Upper lobe of left lung (tissue), 6 donors: ENCODE measurements around the gene RNASE7. TPM values are rescaled to one million over a fixed set of nuclear protein-coding genes. Genes with fewer than 3 reads are reported as not detected.

Experiments
- ATAC-seq, 2 donors: fragments of 200-7000 bp; cut with Tn5 transposase; one replicate each; pipeline ENCODE4 v1.9.1; 2022; ENCODE audit warnings: mild to moderate bottlenecking in 2 of 2, moderate library complexity in 2 of 2; ENCODE audit not compliant: low FRiP score in 2 of 2
- DNase-seq, 2 donors: peaks; one replicate each; pipeline ENCODE4 v3.0.0-alpha.2; 2019 to 2020
- H3K27ac ChIP-seq, 4 donors: fragments of 200-600 bp; sonication (generic); one replicate each; pipeline ENCODE4 v1.5.1; 2016 to 2019
- H3K27me3 ChIP-seq, 4 donors: fragments of 200-600 bp; sonication (generic); one replicate each; pipeline ENCODE4 v1.5.1; 2017 to 2019
- H3K36me3 ChIP-seq, 4 donors: fragments of 200-600 bp; sonication (generic); one replicate each; pipeline ENCODE4 v1.5.1; 2016 to 2019
- H3K4me1 ChIP-seq, 4 donors: fragments of 200-600 bp; sonication (generic); one replicate each; pipeline ENCODE4 v1.5.1; 2018 to 2019
- H3K4me3 ChIP-seq, 4 donors: fragments of 200-600 bp; sonication (generic); one replicate each; pipeline ENCODE4 v1.5.1; 2017 to 2019; ENCODE audit warnings: mild to moderate bottlenecking in 2 of 4, moderate library complexity in 1 of 4
- H3K9me3 ChIP-seq, 4 donors: fragments of 200-600 bp; sonication (generic); one replicate each; pipeline ENCODE4 v1.5.1; 2018 to 2019
- CTCF ChIP-seq, 6 experiments: fragments of 450-650 bp in 4 of 6; fragments of 200-600 bp in 2 of 6; sonication (generic) in 2 of 6; IDR thresholded peaks; one replicate each; pipeline ENCODE4 v1.5.1; 2016 to 2019; ENCODE audit warnings: antibody characterized with exemption in 6 of 6
- EP300 ChIP-seq, 4 donors: sonication (generic); formaldehyde crosslinking; IDR thresholded peaks; one replicate each; pipeline ENCODE4 v1.5.1; 2017; ENCODE audit warnings: antibody characterized with exemption in 4 of 4, control low read depth in 2 of 4
- POLR2A ChIP-seq, 4 donors: fragments of 450-650 bp; IDR thresholded peaks; one replicate each; pipeline ENCODE4 v1.5.1; 2016 to 2017; ENCODE audit warnings: antibody characterized with exemption in 4 of 4, mild to moderate bottlenecking in 2 of 4
- POLR2AphosphoS5 ChIP-seq, 2 donors: sonication (generic); formaldehyde crosslinking; IDR thresholded peaks; one replicate each; pipeline ENCODE4 v1.5.1; 2017; ENCODE audit warnings: antibody characterized with exemption in 2 of 2
- WGBS, 2 donors: methylation state at CpG; one replicate each; pipeline ENCODE4 v1.1.5; 2017 to 2018; 5-methylcytosine and 5-hydroxymethylcytosine counted together
- total RNA-seq, 6 donors: library from RNA; depleted of rRNA in 4 of 6; stranded (reverse); fragments of >200 nt in 4 of 6; gene quantifications; one replicate each; pipeline versions ENCODE4 v1.1.0 to v1.2.1, GENCODE V29; 2016 to 2021
- donor health status: DM: no; HTN: no; CAD: no; lungs with moderate emphysema.
- donor health status: DM: no; HTN: yes; CAD: no; lungs with severe emphysema.

The RNASE7 gene
- total RNA-seq, 6 donors from 2014 or later, result not detected

- ATAC-seq, result no peak
- H3K36me3 ChIP-seq, result peaks cover 8 to 89% (median 44%) of the 10 kb centered on the region in 4 donors
- H3K27ac ChIP-seq, result peak overlapping the region; percentile 20 to 63 (median 40)
- H3K27me3 ChIP-seq, result no peaks in the 10 kb centered on the region
- 82 to 93% methylated on average over 4 of the region's 4 CpGs for WGBS, 2 donors
- DNase-seq, result no peak
- no peaks in the 10 kb centered on the region for H3K9me3 ChIP-seq
- peaks cover 10 to 24% (median 21%) of the 10 kb centered on the region in 4 donors for H3K4me1 ChIP-seq
- TF ChIP-seq POLR2A (IDR thresholded peaks at IDR 0.05), result no peak
- no peak for TF ChIP-seq POLR2AphosphoS5 (IDR thresholded peaks at IDR 0.05)
- TF ChIP-seq CTCF (IDR thresholded peaks at IDR 0.05), result no peak
- no peak for TF ChIP-seq EP300 (IDR thresholded peaks at IDR 0.05)
- peak overlapping the region in 1 of 4 donors; percentile 13 for H3K4me3 ChIP-seq
These were observed 44.7 kb downstream of the RNASE7 start for GRCh38 chr14:21086908-21087293.

- peaks cover 13 to 29% (median 21%) of the 10 kb centered on the region in 4 donors for H3K4me1 ChIP-seq
- H3K27me3 ChIP-seq, result no peaks in the 10 kb centered on the region
- H3K9me3 ChIP-seq, result no peaks in the 10 kb centered on the region
- peak; percentile 38 to 70 for ATAC-seq
- peak in 1 of 2 donors; percentile 83 for DNase-seq
- peaks cover 6 to 87% (median 43%) of the 10 kb centered on the region in 4 donors for H3K36me3 ChIP-seq
- 47 to 55% methylated on average over 10 to 16 of the region's 19 CpGs for WGBS, 2 donors
- H3K27ac ChIP-seq, result peak overlapping the region; percentile 20 to 63 (median 40)
- TF ChIP-seq EP300 (IDR thresholded peaks at IDR 0.05), result no peak
- no peak for TF ChIP-seq CTCF (IDR thresholded peaks at IDR 0.05)
- TF ChIP-seq POLR2A (IDR thresholded peaks at IDR 0.05), result no peak
- no peak for TF ChIP-seq POLR2AphosphoS5 (IDR thresholded peaks at IDR 0.05)
- peak overlapping the region in 1 of 4 donors; percentile 13 for H3K4me3 ChIP-seq
These were observed 45.3 kb downstream of the RNASE7 start for GRCh38 chr14:21087294-21088091.

GRCh38 chr14:21088687-21089086 is 46.5 kb downstream of the RNASE7 start:
- no peak for TF ChIP-seq EP300 (IDR thresholded peaks at IDR 0.05)
- no peak for TF ChIP-seq POLR2AphosphoS5 (IDR thresholded peaks at IDR 0.05)
- no peak for TF ChIP-seq CTCF (IDR thresholded peaks at IDR 0.05)
- no peak for TF ChIP-seq POLR2A (IDR thresholded peaks at IDR 0.05)
- Histone ChIP-seq H3K9me3 (no peaks in the 10 kb centered on the region), H3K4me1 (peaks cover 17 to 34% (median 21%) of the 10 kb centered on the region in 4 donors), H3K27ac (no peak overlapping the region), H3K4me3 (no peak overlapping the region), H3K36me3 (peaks cover 6 to 84% (median 39%) of the 10 kb centered on the region in 4 donors), H3K27me3 (no peaks in the 10 kb centered on the region)
- ATAC-seq, result no peak
- no peak for DNase-seq
- WGBS, 2 donors, result 80 to 86% methylated on average over 4 of the region's 4 CpGs

GRCh38 chr14:21089271-21089670 is 47.1 kb downstream of the RNASE7 start:
- H3K36me3 ChIP-seq, result peaks cover 6 to 79% (median 35%) of the 10 kb centered on the region in 4 donors
- peak overlapping the region in 1 of 4 donors; percentile 19 for H3K27ac ChIP-seq
- no peaks in the 10 kb centered on the region for H3K27me3 ChIP-seq
- peaks cover 17 to 36% (median 18%) of the 10 kb centered on the region in 4 donors for H3K4me1 ChIP-seq
- ATAC-seq (no peak), DNase-seq (no peak)
- TF ChIP-seq EP300 (IDR thresholded peaks at IDR 0.05) (no peak), POLR2AphosphoS5 (IDR thresholded peaks at IDR 0.05) (no peak), POLR2A (IDR thresholded peaks at IDR 0.05) (no peak), CTCF (IDR thresholded peaks at IDR 0.05) (no peak)
- no peaks in the 10 kb centered on the region for H3K9me3 ChIP-seq
- no peak overlapping the region for H3K4me3 ChIP-seq
- WGBS, 2 donors, result 52 to 65% methylated on average over 1 of the region's 1 CpG
